GM12801 (cell line): ENCODE results near the gene PROSER3.

Experiments used
- TF ChIP-seq, protein P1 (sequence below): IDR thresholded peaks from one replicate; pipeline ENCODE4 v1.5.1; 2011; ENCODE audit warnings: control low read depth; ENCODE audit not compliant: insufficient read length; ENCODE audit errors: extremely low read depth

Gene PROSER3

DNA sequence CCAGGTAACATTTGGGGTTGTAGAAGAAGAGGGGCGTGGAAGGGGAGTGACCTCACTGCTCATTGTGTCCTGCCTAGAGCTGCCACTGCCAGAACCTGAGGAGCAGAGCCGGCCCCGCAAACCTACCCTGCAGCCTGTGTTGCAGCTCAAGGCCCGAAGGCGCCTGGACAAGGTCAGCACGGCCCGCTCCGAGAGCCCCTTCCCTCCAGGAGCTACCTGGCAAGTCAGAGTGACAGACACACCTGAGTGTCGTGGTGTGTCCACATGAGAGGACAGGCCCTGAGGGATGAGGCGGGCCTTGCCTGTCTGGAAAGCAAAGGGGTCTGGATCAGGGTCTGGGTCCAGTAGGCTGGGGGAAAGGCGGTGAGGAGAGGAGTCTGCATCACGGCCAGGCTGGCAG, 33.4 kb upstream of the PROSER3 start:
- TF ChIP-seq, protein P1, sequence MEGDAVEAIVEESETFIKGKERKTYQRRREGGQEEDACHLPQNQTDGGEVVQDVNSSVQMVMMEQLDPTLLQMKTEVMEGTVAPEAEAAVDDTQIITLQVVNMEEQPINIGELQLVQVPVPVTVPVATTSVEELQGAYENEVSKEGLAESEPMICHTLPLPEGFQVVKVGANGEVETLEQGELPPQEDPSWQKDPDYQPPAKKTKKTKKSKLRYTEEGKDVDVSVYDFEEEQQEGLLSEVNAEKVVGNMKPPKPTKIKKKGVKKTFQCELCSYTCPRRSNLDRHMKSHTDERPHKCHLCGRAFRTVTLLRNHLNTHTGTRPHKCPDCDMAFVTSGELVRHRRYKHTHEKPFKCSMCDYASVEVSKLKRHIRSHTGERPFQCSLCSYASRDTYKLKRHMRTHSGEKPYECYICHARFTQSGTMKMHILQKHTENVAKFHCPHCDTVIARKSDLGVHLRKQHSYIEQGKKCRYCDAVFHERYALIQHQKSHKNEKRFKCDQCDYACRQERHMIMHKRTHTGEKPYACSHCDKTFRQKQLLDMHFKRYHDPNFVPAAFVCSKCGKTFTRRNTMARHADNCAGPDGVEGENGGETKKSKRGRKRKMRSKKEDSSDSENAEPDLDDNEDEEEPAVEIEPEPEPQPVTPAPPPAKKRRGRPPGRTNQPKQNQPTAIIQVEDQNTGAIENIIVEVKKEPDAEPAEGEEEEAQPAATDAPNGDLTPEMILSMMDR = no peak

DNA sequence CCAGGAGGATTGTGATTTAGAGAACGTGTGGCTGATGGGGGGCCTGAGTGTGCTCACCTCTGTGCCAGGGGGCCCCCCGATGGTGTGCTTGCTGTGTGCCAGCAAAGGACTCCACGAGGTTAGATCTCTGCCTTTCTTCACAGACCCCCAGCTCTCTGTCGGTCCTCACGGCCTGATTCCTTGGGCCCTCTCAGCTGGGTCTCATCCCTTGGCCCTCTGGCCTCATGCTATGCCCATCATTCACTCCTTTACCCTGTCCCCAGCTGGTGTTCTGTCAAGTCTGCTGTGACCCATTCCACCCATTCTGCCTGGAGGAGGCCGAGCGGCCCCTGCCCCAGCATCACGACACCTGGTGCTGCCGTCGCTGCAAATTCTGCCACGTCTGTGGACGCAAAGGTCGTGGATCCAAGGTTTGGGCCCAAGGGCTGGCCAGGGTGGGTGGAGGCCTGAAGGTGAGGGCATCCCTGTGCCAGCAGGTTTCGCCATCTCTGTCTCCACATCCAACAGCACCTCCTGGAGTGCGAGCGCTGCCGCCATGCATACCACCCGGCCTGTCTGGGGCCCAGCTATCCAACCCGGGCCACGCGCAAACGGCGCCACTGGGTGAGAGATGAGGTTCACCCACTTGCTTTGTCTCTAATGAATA, 32.6 kb upstream of the PROSER3 start:
- TF ChIP-seq, protein P1 = no peak

DNA sequence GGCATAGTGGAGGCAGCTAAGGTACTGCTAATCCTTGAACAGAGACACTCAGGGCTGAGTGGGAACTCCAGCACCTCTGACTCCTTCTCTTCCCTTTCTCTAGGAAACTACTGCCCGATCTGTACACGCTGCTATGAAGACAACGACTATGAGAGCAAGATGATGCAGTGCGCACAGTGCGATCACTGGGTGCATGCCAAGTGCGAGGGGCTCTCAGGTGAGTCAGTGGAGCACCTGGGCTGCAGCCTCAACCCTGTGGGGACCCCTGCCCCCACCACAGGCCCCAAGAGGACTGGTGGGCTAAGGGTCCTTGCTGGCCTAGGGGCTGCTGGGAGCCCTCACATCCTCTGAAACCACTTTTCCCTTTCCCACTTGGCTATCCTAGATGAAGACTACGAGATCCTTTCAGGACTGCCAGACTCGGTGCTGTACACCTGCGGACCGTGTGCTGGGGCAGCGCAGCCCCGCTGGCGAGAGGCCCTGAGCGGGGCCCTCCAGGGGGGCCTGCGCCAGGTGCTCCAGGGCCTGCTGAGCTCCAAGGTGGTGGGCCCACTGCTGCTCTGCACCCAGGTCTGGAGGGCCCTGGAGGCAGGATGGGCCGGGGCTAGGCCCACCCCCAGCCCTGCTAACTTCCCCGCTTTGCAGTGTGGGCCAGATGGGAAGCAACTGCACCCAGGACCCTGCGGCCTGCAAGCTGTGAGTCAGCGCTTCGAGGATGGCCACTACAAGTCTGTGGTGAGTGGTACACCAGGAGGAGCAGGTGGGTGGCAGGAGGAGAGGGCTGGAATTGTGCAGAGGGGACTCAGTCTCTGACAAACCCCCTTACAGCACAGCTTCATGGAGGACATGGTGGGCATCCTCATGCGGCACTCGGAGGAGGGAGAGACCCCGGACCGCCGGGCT, 30.7 kb upstream of the PROSER3 start:
- TF ChIP-seq, protein P1 = no peak

DNA sequence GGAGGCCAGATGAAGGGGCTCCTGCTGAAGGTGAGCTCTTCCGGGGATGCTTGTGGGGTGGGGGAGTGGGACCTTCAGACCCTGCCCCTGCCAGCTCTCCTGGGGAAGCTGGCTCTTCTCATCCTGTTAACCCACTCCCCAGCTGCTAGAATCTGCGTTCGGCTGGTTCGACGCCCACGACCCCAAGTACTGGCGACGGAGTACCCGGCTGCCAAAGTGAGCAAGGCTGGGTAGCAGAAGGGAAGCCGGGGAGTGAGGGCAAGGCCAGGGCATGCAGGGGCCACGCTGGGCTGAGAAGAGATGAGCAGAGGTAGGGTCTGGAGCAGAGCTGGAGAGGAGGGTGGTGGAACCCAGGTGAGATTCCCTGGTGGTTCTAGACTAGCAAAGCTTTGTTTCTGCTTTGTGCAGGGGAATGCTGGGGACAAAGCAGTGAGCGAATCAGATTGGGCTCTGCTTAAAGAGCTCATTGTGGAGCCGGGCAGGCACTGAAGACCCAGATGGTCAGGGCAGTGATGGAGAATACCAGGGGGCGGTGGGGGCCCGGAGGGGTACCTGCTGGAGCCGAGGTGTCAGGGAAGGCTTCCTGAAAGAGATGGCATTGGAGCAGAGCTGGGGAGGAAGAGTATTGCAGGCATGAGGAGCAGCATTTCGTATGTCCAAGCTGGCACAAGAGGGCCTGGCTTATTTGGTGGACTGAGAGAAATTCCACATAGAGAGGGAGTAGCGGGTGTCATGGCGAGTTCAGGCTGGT, 29.8 kb upstream of the PROSER3 start:
- TF ChIP-seq, protein P1 = no peak

DNA sequence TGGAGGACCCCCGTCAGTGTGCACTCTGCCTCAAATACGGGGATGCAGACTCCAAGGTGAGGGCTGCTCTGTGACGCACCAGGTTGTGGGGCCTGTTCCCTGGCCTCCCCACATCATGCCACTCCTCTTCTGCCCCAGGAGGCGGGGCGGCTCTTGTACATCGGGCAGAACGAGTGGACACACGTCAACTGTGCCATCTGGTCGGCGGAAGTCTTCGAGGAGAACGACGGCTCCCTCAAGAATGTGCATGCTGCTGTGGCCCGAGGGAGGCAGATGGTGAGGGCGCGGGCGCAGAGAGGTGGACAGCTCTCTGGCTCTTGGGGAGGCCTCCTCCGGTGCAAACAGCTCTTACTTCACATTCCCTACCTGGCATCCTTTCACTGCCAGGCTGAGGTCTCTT, 29.0 kb upstream of the PROSER3 start:
- TF ChIP-seq, protein P1 = no peak

DNA sequence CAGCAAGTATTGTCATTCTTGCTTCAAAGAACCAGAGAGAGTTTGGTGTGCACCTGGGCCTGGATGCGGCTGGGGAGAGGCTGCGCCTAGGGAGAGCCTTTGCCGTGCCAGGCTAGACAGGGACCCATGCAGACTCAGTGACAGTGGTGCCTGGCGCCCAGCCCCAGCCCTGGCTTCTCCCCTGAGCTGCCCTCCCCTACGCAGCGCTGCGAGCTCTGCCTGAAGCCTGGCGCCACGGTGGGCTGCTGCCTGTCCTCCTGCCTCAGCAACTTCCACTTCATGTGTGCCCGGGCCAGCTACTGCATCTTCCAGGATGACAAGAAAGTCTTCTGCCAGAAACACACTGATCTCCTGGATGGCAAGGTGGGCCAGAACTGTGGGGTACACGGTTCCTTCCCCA, 28.2 kb upstream of the PROSER3 start:
- TF ChIP-seq, protein P1 = no peak

DNA sequence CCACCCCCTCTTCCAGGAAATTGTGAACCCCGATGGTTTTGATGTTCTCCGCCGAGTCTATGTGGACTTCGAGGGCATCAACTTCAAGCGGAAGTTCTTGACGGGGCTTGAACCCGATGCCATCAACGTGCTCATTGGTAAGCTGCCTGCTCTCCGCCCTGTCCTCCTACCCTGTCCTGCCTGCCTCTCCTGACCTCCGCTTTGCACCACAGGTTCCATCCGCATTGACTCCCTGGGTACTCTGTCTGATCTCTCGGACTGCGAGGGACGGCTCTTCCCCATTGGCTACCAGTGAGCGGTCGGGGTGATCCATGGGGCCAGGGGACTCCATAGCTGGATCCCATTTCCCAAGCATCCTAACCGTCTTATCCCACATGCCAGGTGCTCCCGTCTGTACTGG, 27.6 kb upstream of the PROSER3 start:
- TF ChIP-seq, protein P1 = no peak
